ENCODE results near the gene GARIN1A. TPM values are rescaled to one million over a fixed set of nuclear protein-coding genes. Genes with fewer than 3 reads are reported as not detected.

The GARIN1A gene
- total and polyA plus RNA-seq, 8 donors: 0.50 to 1.8 (median 1.1) TPM; not detected in 1

DNA sequence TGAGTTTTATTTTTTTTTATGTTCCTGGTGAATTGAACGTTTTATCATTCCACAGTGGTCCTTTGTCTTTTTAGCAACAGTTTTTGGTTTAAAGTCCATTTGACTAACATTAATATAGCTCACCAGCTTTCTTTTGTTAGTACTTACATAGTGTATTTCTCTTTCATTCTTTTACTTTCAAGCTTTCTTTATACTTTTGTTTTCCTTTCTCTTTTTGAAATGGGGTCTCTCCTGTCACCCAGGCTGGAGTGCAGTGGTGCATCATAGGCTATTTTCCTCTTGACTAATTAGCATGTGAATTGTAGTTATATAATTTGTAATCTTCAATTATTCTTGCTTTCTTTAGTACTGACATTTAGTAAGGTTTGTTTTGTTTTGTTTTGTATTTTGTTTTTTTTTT is 27.8 kb downstream of the GARIN1A start:
- Histone ChIP-seq H3K4me1 (peaks cover 0 to 10% (median 8%) of the 10 kb centered on the region in 4 donors), H3K4me3 (no peak overlapping the region), H3K27me3 (peaks cover 0 to 53% (median 32%) of the 10 kb centered on the region in 3 donors), H3K36me3 (no peaks in the 10 kb centered on the region), H3K9me3 (no peaks in the 10 kb centered on the region), H3K27ac (no peak overlapping the region)
- 54 to 64% (median 62%) methylated on average over 1 of the region's 1 CpG for WGBS, 5 donors
- intact Hi-C loops (cut with DNase I; ENCODE audit: low total_unique reads): no loop called here
- TF ChIP-seq POLR2A (IDR thresholded peaks at IDR 0.05): no peak
- TF ChIP-seq, protein P1, sequence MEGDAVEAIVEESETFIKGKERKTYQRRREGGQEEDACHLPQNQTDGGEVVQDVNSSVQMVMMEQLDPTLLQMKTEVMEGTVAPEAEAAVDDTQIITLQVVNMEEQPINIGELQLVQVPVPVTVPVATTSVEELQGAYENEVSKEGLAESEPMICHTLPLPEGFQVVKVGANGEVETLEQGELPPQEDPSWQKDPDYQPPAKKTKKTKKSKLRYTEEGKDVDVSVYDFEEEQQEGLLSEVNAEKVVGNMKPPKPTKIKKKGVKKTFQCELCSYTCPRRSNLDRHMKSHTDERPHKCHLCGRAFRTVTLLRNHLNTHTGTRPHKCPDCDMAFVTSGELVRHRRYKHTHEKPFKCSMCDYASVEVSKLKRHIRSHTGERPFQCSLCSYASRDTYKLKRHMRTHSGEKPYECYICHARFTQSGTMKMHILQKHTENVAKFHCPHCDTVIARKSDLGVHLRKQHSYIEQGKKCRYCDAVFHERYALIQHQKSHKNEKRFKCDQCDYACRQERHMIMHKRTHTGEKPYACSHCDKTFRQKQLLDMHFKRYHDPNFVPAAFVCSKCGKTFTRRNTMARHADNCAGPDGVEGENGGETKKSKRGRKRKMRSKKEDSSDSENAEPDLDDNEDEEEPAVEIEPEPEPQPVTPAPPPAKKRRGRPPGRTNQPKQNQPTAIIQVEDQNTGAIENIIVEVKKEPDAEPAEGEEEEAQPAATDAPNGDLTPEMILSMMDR (IDR thresholded peaks at IDR 0.05): no peak
- no peak for TF ChIP-seq EP300 (IDR thresholded peaks at IDR 0.05)
- TF ChIP-seq POLR2AphosphoS5 (IDR thresholded peaks at IDR 0.05): no peak
- DNase-seq: no peak

DNA sequence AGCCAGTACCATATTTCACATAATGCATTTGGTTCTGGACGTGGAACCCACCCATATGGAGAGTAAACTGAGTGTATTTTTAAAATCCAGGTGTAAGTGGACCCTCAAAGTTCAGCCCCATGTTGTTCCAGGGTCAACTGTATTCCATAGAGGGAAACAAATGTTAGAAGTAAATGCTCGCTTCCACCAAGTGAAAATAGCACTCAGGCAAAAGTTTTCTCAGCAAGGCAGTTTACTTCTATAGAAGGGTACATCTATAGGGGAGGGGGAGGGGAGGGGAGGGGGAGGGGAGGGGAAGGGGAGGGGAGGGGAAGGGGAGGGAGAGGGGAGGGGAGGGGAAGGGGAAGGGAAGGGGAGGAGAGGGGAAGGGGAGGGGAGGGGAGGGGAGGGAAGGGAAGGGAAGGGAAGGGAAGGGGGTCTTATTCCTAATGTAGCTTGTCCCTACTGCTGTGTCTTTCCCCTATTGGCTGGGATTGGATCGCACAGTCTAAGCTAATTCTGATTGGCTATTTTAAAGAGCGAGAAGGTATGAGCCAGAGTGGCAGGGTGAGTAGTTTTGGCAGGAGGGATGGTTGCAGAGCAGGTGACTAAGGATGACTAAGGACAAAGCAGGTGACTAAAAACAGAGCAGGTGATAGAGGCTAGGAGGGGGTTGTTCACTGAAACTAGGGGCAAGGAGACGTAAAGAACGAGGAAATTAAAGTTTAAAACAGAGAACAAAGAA is 29.1 kb downstream of the GARIN1A start:
- Histone ChIP-seq H3K27me3 (peaks cover 0 to 47% (median 29%) of the 10 kb centered on the region in 3 donors), H3K4me3 (no peak overlapping the region), H3K27ac (no peak overlapping the region), H3K4me1 (peaks cover 0 to 10% (median 8%) of the 10 kb centered on the region in 4 donors), H3K36me3 (no peaks in the 10 kb centered on the region), H3K9me3 (no peaks in the 10 kb centered on the region)
- no peak for TF ChIP-seq POLR2A (IDR thresholded peaks at IDR 0.05)
- TF ChIP-seq, protein P1 (IDR thresholded peaks at IDR 0.05): no peak
- TF ChIP-seq EP300 (IDR thresholded peaks at IDR 0.05): no peak
- no peak for TF ChIP-seq POLR2AphosphoS5 (IDR thresholded peaks at IDR 0.05)
- WGBS, 5 donors: 62 to 74% (median 65%) methylated on average over 6 of the region's 6 CpGs
- DNase-seq: no peak
- intact Hi-C loops (cut with DNase I; ENCODE audit: low total_unique reads): no loop called here

DNA sequence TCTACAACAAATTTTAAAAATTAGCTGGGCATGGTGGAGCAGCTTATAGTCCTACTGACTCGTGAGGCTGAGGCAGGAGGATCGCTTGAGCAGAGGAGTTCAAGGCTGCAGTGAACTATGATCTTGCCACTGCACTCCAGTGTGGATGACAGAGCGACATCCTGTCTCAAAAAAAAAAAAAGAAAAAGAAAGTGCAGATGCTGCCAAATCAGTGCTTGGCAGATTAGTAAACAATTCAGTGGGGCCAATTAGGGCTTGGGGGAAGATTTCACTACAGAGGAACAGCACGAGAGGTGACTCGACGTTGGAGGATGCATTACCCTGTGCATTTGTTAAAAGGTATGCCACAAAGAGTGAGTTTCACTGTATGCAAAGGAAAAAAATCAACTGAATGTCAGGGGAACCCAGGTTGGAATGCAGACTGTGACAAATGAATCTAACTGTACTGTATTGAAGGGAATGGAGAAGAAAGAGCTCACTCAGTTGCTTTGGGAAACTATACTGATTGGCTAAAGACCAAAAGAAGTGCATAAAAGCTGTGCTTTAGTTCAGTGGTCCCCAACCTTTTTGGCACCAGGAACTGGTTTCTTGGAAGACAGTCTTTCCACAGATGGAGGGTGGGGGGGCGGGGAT is 31.6 kb downstream of the GARIN1A start:
- H3K27me3 ChIP-seq: peaks cover 0 to 22% (median 4%) of the 10 kb centered on the region in 3 donors
- intact Hi-C loops (cut with DNase I; ENCODE audit: low total_unique reads): no loop called here
- H3K9me3 ChIP-seq: no peaks in the 10 kb centered on the region
- no peaks in the 10 kb centered on the region for H3K36me3 ChIP-seq
- DNase-seq: no peak
- no peak for TF ChIP-seq EP300 (IDR thresholded peaks at IDR 0.05)
- H3K27ac ChIP-seq: no peak overlapping the region
- 50 to 63% (median 61%) methylated on average over 7 of the region's 7 CpGs for WGBS, 5 donors
- H3K4me3 ChIP-seq: no peak overlapping the region
- H3K4me1 ChIP-seq: no peaks in the 10 kb centered on the region

DNA sequence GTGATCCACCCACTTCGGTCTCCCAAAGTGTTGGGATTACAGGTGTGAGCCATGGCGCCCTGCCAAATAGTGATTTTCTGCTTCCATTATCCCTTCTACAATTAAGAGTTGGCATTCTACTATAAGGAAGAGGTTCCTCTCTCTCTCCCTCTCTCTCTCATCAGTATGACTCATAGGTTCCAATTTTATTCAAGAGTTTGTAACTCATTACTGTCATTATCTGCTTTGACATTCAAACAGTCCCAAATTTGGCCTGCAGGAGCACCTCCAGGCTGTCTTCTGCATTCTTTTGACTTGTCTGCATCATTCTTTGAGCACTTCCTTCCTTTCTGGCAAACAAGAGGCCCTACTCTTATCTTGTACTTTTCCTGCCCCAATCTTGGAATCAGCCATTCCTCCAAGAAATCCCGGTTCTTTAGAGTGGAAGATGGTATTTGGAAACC is 33.8 kb downstream of the GARIN1A start:
- intact Hi-C loops (cut with DNase I; ENCODE audit: low total_unique reads): no loop called here
- H3K4me1 ChIP-seq: no peaks in the 10 kb centered on the region

More for the DNA sequence above, 33.8 kb downstream of the GARIN1A start:
- H3K9me3 ChIP-seq: no peaks in the 10 kb centered on the region
- peaks cover 0 to under 1% (median 0%) of the 10 kb centered on the region in 3 donors for H3K27me3 ChIP-seq
- no peak overlapping the region for H3K27ac ChIP-seq
- TF ChIP-seq EP300 (IDR thresholded peaks at IDR 0.05) (no peak), POLR2A (IDR thresholded peaks at IDR 0.05) (no peak), POLR2AphosphoS5 (IDR thresholded peaks at IDR 0.05) (no peak)
- TF ChIP-seq, protein P1 (IDR thresholded peaks at IDR 0.05): no peak
- whole genome bisulfite sequencing, 5 donors: 77 to 86% (median 80%) methylated on average over 3 of the region's 3 CpGs
- H3K36me3 ChIP-seq: no peaks in the 10 kb centered on the region
- no peak for DNase-seq
- no peak overlapping the region for H3K4me3 ChIP-seq

All from stomach (tissue), 9 donors.